Activated gamma-delta T cell treated with Interleukin-2 at 50 U/mL for 16 hours (primary cell): ENCODE results near the gene KRT75.

Experiments used
- DNase-seq: peaks from one replicate; pipeline ENCODE4 v3.0.0-alpha.2; 2020

KRT75 gene

DNA sequence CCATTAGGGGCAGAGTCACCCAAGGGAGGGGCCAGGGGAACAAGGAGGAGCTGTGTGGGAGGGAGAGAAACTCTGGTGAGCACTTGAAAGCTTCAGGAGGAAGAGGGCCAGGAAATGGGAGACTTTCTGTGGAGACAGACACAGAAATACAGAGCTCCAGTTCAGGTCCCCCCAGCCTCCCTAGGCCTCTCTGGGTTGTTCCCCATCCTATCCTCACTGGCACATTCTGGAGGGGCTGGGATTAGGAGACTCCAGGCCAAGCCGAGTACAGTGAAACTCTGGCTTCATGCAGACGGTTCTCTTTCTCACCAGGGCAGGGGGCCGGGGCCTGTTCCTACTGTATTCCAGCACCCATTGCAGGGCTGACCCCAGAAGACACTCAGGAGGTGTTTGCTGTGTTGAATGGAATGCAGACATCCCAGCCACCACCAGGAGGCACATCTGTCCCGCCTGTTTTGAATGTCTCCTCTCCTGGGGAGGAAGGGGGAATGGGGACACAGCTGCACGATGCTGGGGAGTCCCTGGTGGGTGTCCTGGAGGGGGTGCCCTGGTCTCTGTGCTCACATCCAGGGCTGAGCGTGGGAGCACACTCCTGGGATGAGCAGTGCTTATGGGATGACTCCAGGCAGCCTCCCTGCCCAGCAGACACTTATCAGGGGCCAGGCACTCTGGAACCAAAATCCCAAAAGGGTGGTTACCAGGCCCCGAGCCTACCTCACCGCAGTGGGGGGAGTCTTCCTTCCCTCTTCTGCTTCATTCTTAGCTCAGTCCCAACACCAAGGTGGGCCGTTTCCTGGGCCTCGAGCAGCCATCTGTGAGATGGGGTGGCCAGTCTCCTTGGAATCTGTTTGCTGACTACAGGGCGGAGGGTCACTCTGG, 43.2 kb downstream of the KRT75 start:
- DNase-seq = no peak

GRCh38 chr12:52389313-52390207, 44.6 kb downstream of the KRT75 start:
- no peak for DNase-seq

GRCh38 chr12:52387859-52388258, 46.3 kb downstream of the KRT75 start:
- no peak for DNase-seq

DNA sequence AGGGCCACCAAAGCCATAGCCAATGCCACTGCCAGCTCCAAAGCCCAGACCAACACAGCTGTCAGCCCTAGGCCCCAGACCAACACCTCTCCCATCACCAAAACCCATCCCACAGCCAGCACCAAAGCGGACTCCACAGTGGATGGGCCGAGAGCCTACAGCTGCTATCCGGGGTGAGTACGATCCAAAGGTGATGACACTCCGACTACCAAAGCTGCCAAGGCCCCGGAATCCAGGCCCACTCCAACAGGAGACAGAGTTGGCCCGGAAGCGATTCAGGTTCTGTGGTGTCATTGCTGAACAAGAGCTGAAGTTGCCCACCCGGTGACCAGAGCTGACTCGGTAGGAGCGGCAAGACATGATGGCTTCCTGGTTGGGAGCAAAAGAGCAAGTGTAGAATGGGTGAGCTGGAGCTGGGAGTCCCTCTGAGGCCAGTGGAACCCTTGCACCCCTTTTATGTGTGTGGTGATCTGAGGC, 48.9 kb downstream of the KRT75 start, which contains the start of gene KRT84:
Gene KRT84 (minus strand): TSS at position 427 of the 477 bp plus-strand sequence. CDS start 67 bp downstream, at position 360.
- DNase-seq = no peak

- no peak for DNase-seq
These were observed 50.8 kb downstream of the KRT75 start for GRCh38 chr12:52383331-52383730.

DNA sequence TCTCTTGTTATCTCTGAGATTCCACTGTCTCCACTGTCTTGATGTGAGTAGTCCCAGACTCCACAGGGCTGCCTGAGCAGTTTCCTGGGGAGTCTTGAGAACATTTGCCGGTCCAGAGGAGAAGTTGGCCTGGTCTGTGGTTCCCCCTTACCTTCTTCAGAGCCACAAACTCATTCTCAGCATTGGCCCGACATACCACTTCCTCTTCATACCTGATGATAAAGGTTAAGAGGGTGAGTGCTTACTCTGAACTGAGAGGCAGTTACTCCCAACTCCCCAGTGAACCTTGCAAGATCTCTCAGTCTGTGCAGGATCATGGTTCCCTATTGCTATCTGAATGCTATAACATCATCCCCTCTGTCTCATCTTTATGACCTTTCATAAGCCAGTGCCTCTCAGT, 51.3 kb downstream of the KRT75 start:
- no peak for DNase-seq

- no peak for DNase-seq
These were observed 53.0 kb downstream of the KRT75 start for GRCh38 chr12:52381206-52381605.

DNA sequence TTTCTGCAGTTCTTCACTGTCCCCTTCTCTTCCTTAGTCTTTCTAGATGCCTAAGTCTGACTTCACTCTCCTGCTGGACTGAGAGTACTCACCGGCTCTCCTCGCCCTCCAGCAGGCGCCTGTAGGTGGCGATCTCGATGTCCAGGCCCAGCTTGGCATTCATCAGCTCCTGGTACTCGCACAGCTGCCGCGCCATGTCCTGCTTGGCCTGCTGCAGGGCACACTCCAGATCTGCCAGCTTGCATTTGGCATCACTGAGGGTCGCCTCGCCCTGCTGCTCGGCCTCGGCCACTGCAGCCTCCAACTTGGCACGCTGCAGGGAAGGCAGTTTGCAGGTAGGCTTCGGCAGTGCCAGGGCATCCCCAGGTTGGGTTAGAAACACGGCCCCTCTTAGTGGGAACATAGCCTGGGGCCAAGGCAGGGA, 53.9 kb downstream of the KRT75 start:
- no peak for DNase-seq

GRCh38 chr12:52379536-52379935, 54.6 kb downstream of the KRT75 start:
- no peak for DNase-seq

DNA sequence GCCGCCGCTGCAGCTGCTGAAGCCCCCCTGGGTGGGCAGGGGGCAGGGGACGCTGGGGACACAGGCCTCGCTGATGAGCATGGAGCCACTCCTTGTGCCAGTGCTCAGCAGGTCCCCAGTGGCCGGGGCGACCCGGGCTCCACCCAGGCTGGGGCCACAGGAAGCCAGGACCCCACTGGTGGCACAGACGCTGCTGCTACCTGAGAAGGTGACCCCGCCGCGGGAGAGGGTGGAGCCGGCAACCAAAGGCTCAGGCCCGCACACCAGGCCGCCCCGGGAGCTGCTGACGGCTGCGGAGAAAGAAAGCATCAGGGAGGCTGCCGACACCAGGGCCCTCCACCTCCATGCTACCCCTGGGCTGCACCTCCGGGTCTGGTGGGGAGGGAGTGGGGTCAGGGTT, 56.1 kb downstream of the KRT75 start:
- DNase-seq = no peak

- DNase-seq = no peak
These were observed 56.9 kb downstream of the KRT75 start for GRCh38 chr12:52377266-52377665.
